Measurements from ENCODE around the gene PLOD3. TPM values are rescaled to one million over a fixed set of nuclear protein-coding genes. Genes with fewer than 3 reads are reported as not detected.
"Not testable (repeated sequence)": the region's sequence is repeated elsewhere in the genome, so short reads cannot be mapped to it uniquely, and the experiment has no call there.

PLOD3 gene
- total and polyA plus RNA-seq, 10 donors = 20.4 to 72.5 (median 50.3) TPM

GRCh38 chr7:101255796-101256195 lies 38.4 kb upstream of the PLOD3 start:
- Histone ChIP-seq H3K27ac (no peak overlapping the region), H3K36me3 (peaks cover 0 to 2% (median 0%) of the 10 kb centered on the region in 6 donors), H3K27me3 (replicated peaks in 1 of 7) (peaks cover 0 to 13% (median 0%) of the 10 kb centered on the region in 7 donors), H3K4me3 (no peak overlapping the region), H3K4me1 (peaks cover 6 to 18% (median 16%) of the 10 kb centered on the region in 6 donors), H3K9me3 (no peaks in the 10 kb centered on the region)
- DNase-seq = no peak
- WGBS, 5 donors = 69 to 89% (median 77%) methylated on average over 4 of the region's 4 CpGs
- TF ChIP-seq CTCF (IDR thresholded peaks at IDR 0.05 in 8 of 11, conservative IDR thresholded peaks at IDR 0.05 in 3 of 11) (no peak), POLR2AphosphoS5 (IDR thresholded peaks at IDR 0.05) (no peak), POLR2A (IDR thresholded peaks at IDR 0.05) (no peak)
- intact Hi-C loops (cut with DNase I; ENCODE audit: low total_unique reads) = no loop called here

DNA sequence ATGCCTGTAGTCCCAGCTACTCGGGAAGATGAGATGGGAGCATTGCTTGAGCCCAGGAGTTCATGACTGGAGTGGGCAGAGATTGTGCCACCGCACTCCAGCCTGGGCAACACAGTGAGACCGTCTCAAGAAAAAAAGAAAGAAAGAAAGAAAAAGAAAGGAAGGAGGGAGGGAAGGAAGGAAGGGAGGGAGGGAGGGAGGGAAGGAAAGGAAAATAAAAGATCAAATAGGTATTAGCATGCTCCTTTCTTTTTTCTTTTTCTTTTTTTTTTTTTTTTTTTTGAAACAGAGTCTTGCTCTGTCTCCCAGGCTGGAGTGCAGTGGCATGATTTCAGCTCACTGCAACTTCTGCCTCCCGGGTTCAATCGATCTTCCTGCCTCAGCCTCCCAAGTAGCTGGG lies 35.8 kb upstream of the PLOD3 start:
- Histone ChIP-seq H3K4me1 (peaks cover 16 to 43% (median 31%) of the 10 kb centered on the region in 6 donors), H3K27me3 (replicated peaks in 1 of 7) (peaks cover 0 to 13% (median 0%) of the 10 kb centered on the region in 7 donors), H3K4me3 (peak overlapping the region in 4 of 8 donors; percentile 72 to 98 (median 90)), H3K36me3 (peaks cover 0 to 28% (median 11%) of the 10 kb centered on the region in 6 donors)
- H3K27ac ChIP-seq; H3K9me3 ChIP-seq; intact Hi-C loops (cut with DNase I; ENCODE audit: low total_unique reads); DNase-seq: not testable (repeated sequence)
- 84 to 90% (median 86%) methylated on average over 5 of the region's 5 CpGs for WGBS, 5 donors

- intact Hi-C loops (cut with DNase I; ENCODE audit: low total_unique reads) = no loop called here
- Histone ChIP-seq H3K27ac (peak overlapping the region; percentile 67 to 92 (median 87)), H3K27me3 (replicated peaks in 1 of 7) (peaks cover 0 to 7% (median 0%) of the 10 kb centered on the region in 7 donors), H3K4me1 (peaks cover 16 to 49% (median 31%) of the 10 kb centered on the region in 6 donors), H3K4me3 (peak overlapping the region; percentile 72 to 98 (median 90)), H3K9me3 (no peaks in the 10 kb centered on the region), H3K36me3 (peaks cover 0 to 39% (median 11%) of the 10 kb centered on the region in 6 donors)
- WGBS, 5 donors = 0 to 1% (median 0%) methylated on average over 52 to 55 of the region's 55 CpGs
- TF ChIP-seq POLR2AphosphoS5 (IDR thresholded peaks at IDR 0.05) = peak; percentile 84 to 89 (median 88)
- peak in 2 of 11 experiments; percentile 22 to 36 for TF ChIP-seq CTCF (IDR thresholded peaks at IDR 0.05 in 8 of 11, conservative IDR thresholded peaks at IDR 0.05 in 3 of 11)
- no peak for TF ChIP-seq POLR2A (IDR thresholded peaks at IDR 0.05)
- peak; percentile 99 for DNase-seq
Measured at GRCh38 chr7:101251871-101252659, 34.7 kb upstream of the PLOD3 start.

GRCh38 chr7:101250324-101250723 lies 32.9 kb upstream of the PLOD3 start:
- H3K4me3 ChIP-seq = peak overlapping the region in 2 of 8 donors; percentile 74 to 81
- TF ChIP-seq POLR2AphosphoS5 (IDR thresholded peaks at IDR 0.05) (no peak), CTCF (IDR thresholded peaks at IDR 0.05 in 8 of 11, conservative IDR thresholded peaks at IDR 0.05 in 3 of 11) (no peak), POLR2A (IDR thresholded peaks at IDR 0.05) (no peak)
- WGBS, 5 donors = 83 to 90% (median 84%) methylated on average over 3 of the region's 3 CpGs
- peaks cover 21 to 66% (median 45%) of the 10 kb centered on the region in 6 donors for H3K4me1 ChIP-seq
- intact Hi-C loops (cut with DNase I; ENCODE audit: low total_unique reads) = no loop called here
- H3K27me3 ChIP-seq (replicated peaks in 1 of 7) = no peaks in the 10 kb centered on the region
- H3K36me3 ChIP-seq = peaks cover 0 to 44% (median 11%) of the 10 kb centered on the region in 6 donors
- no peak for DNase-seq
- no peaks in the 10 kb centered on the region for H3K9me3 ChIP-seq
- no peak overlapping the region for H3K27ac ChIP-seq
